UCSD-AML1 (cell line): ENCODE results near the gene CFAP206.
"Not testable (repeated sequence)": the region's sequence is repeated elsewhere in the genome, so short reads cannot be mapped to it uniquely, and the experiment has no call there.

ENCODE experiments used
- DNase-seq: peaks from one replicate; lab custom pipeline; 2025; ENCODE audit not compliant: unreplicated experiment; lab: John Stamatoyannopoulos, UW

Gene CFAP206

GRCh38 chr6:87420360-87420759 lies 12.6 kb downstream of the CFAP206 start:
- DNase-seq: no peak

GRCh38 chr6:87421576-87421975 lies 13.8 kb downstream of the CFAP206 start:
- DNase-seq: no peak

GRCh38 chr6:87426789-87427188 lies 19.0 kb downstream of the CFAP206 start:
- DNase-seq: no peak

GRCh38 chr6:87430499-87430898 lies 22.7 kb downstream of the CFAP206 start:
- DNase-seq: no peak

- no peak for DNase-seq
Measured at GRCh38 chr6:87431263-87431662, 23.5 kb downstream of the CFAP206 start.

- DNase-seq: peak; percentile 61
Measured at GRCh38 chr6:87436435-87436834, 28.7 kb downstream of the CFAP206 start.

GRCh38 chr6:87441711-87442110 lies 33.9 kb downstream of the CFAP206 start:
- DNase-seq: no peak

GRCh38 chr6:87444362-87444761 lies 36.6 kb downstream of the CFAP206 start:
- no peak for DNase-seq

GRCh38 chr6:87465051-87465450 lies 57.3 kb downstream of the CFAP206 start:
- DNase-seq: no peak

GRCh38 chr6:87472525-87473418 lies 65.0 kb downstream of the CFAP206 start, which contains the start of gene SLC35A1:
SLC35A1 (plus strand) TSS chr6:87472974; CDS start chr6:87473004, 30 bp downstream.
- peak; percentile 87 for DNase-seq

- no peak for DNase-seq
Measured at GRCh38 chr6:87473419-87473903, 65.7 kb downstream of the CFAP206 start.

- DNase-seq: no peak
Measured at GRCh38 chr6:87481931-87482330, 74.2 kb downstream of the CFAP206 start.

- DNase-seq: no peak
Measured at GRCh38 chr6:87482366-87482765, 74.6 kb downstream of the CFAP206 start.

- peak; percentile 21 for DNase-seq
Measured at GRCh38 chr6:87483929-87484328, 76.2 kb downstream of the CFAP206 start.

- no peak for DNase-seq
Measured at GRCh38 chr6:87484491-87484890, 76.7 kb downstream of the CFAP206 start.

GRCh38 chr6:87487555-87487954 lies 79.8 kb downstream of the CFAP206 start:
- no peak for DNase-seq

- not testable (repeated sequence) for DNase-seq
Measured at GRCh38 chr6:87489326-87489725, 81.6 kb downstream of the CFAP206 start.

- no peak for DNase-seq
Measured at GRCh38 chr6:87494761-87495422, 87.1 kb downstream of the CFAP206 start.

- no peak for DNase-seq
Measured at GRCh38 chr6:87498048-87498447, 90.3 kb downstream of the CFAP206 start.

GRCh38 chr6:87501809-87502572 lies 94.2 kb downstream of the CFAP206 start:
- DNase-seq: no peak

GRCh38 chr6:87504441-87504840 lies 96.7 kb downstream of the CFAP206 start:
- DNase-seq: no peak
